Stomach (tissue), 9 donors: ENCODE results near the gene HAGH. TPM values are rescaled to one million over a fixed set of nuclear protein-coding genes. Genes with fewer than 3 reads are reported as not detected.

Experiments
- DNase-seq, 2 donors: peaks; one replicate each; pipeline versions ENCODE4 v3.0.0 to v3.0.0-alpha.2; 2013 to 2019
- H3K27ac ChIP-seq, 5 donors: fragments of 200-600 bp in 4 of 5; sonication (generic) in 4 of 5; one replicate each; pipeline ENCODE4 v1.5.1; 2013 to 2019; ENCODE audit warnings: mild to moderate bottlenecking in 1 of 5, moderate library complexity in 1 of 5
- H3K27me3 ChIP-seq, 3 donors: fragments of 200-600 bp; sonication (generic); one replicate each; pipeline ENCODE4 v1.5.1; 2017 to 2019; ENCODE audit warnings: mixed run types in 1 of 3
- H3K36me3 ChIP-seq, 4 donors: fragments of 200-600 bp; sonication (generic); 1 replicate in 3 of 4; 2 replicates in 1 of 4; pipeline ENCODE4 v1.5.1; 2016 to 2019
- H3K4me1 ChIP-seq, 4 donors: fragments of 200-600 bp; sonication (generic); one replicate each; pipeline ENCODE4 v1.5.1; 2016 to 2019
- H3K4me3 ChIP-seq, 4 donors: fragments of 200-600 bp; sonication (generic) in 3 of 4; one replicate each; pipeline ENCODE4 v1.5.1; 2016 to 2019; ENCODE audit warnings: mild to moderate bottlenecking in 1 of 4
- H3K9me3 ChIP-seq, 4 donors: fragments of 200-600 bp; sonication (generic); one replicate each; pipeline ENCODE4 v1.5.1; 2016 to 2019
- CTCF ChIP-seq, 7 experiments: fragments of 450-650 bp in 4 of 7; fragments of 200-600 bp in 3 of 7; sonication (generic) in 3 of 7; IDR thresholded peaks; one replicate each; pipeline ENCODE4 v1.5.1; 2016 to 2019; ENCODE audit warnings: antibody characterized with exemption in 7 of 7, control low read depth in 2 of 7, mild to moderate bottlenecking in 1 of 7
- EP300 ChIP-seq: sonication (generic); formaldehyde crosslinking; IDR thresholded peaks from one replicate; pipeline ENCODE4 v1.6.1; 2017; ENCODE audit warnings: antibody characterized with exemption
- POLR2A ChIP-seq, 4 donors: fragments of 450-650 bp; IDR thresholded peaks; one replicate each; pipeline ENCODE4 v1.6.1; 2016; ENCODE audit warnings: antibody characterized with exemption in 4 of 4, control low read depth in 2 of 4, mild to moderate bottlenecking in 1 of 4, moderate library complexity in 1 of 4
- POLR2AphosphoS5 ChIP-seq, 3 donors: sonication (generic); formaldehyde crosslinking; IDR thresholded peaks; one replicate each; pipeline ENCODE4 v1.6.1; 2016; ENCODE audit warnings: antibody characterized with exemption in 3 of 3
- WGBS, 5 donors: extraction: QIAGEN DNeasy Blood & Tissue Kit in 3 of 5; methylation state at CpG; one replicate each; pipeline versions ENCODE4 v1.1.5 to v1.1.7; 2013 to 2018; 5-methylcytosine and 5-hydroxymethylcytosine counted together
- intact Hi-C: fragments of 100-400 bp; cut with DNase I; formaldehyde crosslinking; loops from one replicate; pipeline ENCODE4 v1.15.1; 2023; ENCODE audit warnings: low total_unique reads
- polyA plus RNA-seq, 3 donors: library from polyadenylated mRNA; stranded (reverse); fragments of 200-250 nt; gene quantifications; one replicate each; pipeline ENCODE4 v1.2.3, GENCODE V29; 2013
- total RNA-seq, 5 donors: library from RNA; depleted of rRNA; stranded (reverse); fragments of >200 nt; gene quantifications; one replicate each; pipeline versions ENCODE4 v1.1.0 to v1.2.3, GENCODE V29; 2014 to 2016
- donor health status: healthy with polysubstance abuse.
- donor health status: Bipolar disorder and iron deficiency.
- donor health status: healthy.

The HAGH gene
- total and polyA plus RNA-seq, 8 donors: 30.3 to 119 (median 69.2) TPM

GRCh38 chr16:1817716-1818115 lies 8.9 kb downstream of the HAGH start:
- WGBS, 5 donors: 91 to 95% (median 92%) methylated on average over 14 to 17 of the region's 17 CpGs
- peaks cover 0 to 8% (median 6%) of the 10 kb centered on the region in 4 donors for H3K4me1 ChIP-seq
- TF ChIP-seq CTCF (IDR thresholded peaks at IDR 0.05) (no peak), POLR2A (IDR thresholded peaks at IDR 0.05) (no peak), EP300 (no peak), POLR2AphosphoS5 (IDR thresholded peaks at IDR 0.05) (no peak)
- H3K27me3 ChIP-seq: no peaks in the 10 kb centered on the region
- H3K36me3 ChIP-seq: peaks cover 29 to 93% (median 91%) of the 10 kb centered on the region in 4 donors
- intact Hi-C loops: no loop called here
- H3K4me3 ChIP-seq: no peak overlapping the region
- no peak for DNase-seq
- H3K9me3 ChIP-seq: no peaks in the 10 kb centered on the region
- H3K27ac ChIP-seq: no peak overlapping the region

- peaks cover 29 to 88% (median 87%) of the 10 kb centered on the region in 4 donors for H3K36me3 ChIP-seq
- TF ChIP-seq POLR2AphosphoS5 (IDR thresholded peaks at IDR 0.05) (no peak), EP300 (no peak), CTCF (IDR thresholded peaks at IDR 0.05) (no peak), POLR2A (IDR thresholded peaks at IDR 0.05) (no peak)
- DNase-seq: no peak
- 80 to 97% (median 93%) methylated on average over 6 to 9 of the region's 9 CpGs for WGBS, 5 donors
- no peaks in the 10 kb centered on the region for H3K27me3 ChIP-seq
- H3K27ac ChIP-seq: no peak overlapping the region
- intact Hi-C loops: no loop called here
- no peak overlapping the region for H3K4me3 ChIP-seq
- no peaks in the 10 kb centered on the region for H3K9me3 ChIP-seq
- H3K4me1 ChIP-seq: peaks cover 0 to 12% (median 10%) of the 10 kb centered on the region in 4 donors
Measured at GRCh38 chr16:1817276-1817589, 9.4 kb downstream of the HAGH start.

GRCh38 chr16:1816396-1817275 lies 10.0 kb downstream of the HAGH start:
- intact Hi-C loops: no loop called here
- WGBS, 5 donors: 83 to 96% (median 90%) methylated on average over 17 to 40 of the region's 40 CpGs
- H3K36me3 ChIP-seq: peaks cover 29 to 82% (median 81%) of the 10 kb centered on the region in 4 donors
- DNase-seq: no peak
- no peaks in the 10 kb centered on the region for H3K9me3 ChIP-seq
- peaks cover 0 to 15% (median 11%) of the 10 kb centered on the region in 4 donors for H3K4me1 ChIP-seq
- H3K27me3 ChIP-seq: no peaks in the 10 kb centered on the region
- no peak overlapping the region for H3K4me3 ChIP-seq
- TF ChIP-seq POLR2AphosphoS5 (IDR thresholded peaks at IDR 0.05) (no peak), CTCF (IDR thresholded peaks at IDR 0.05) (no peak)
- no peak overlapping the region for H3K27ac ChIP-seq

GRCh38 chr16:1815461-1815860 lies 11.2 kb downstream of the HAGH start:
- no peak overlapping the region for H3K4me3 ChIP-seq
- DNase-seq: no peak
- H3K4me1 ChIP-seq: peaks cover 0 to 12% (median 11%) of the 10 kb centered on the region in 4 donors
- peaks cover 18 to 80% (median 75%) of the 10 kb centered on the region in 4 donors for H3K36me3 ChIP-seq
- no peaks in the 10 kb centered on the region for H3K9me3 ChIP-seq
- 84 to 93% (median 88%) methylated on average over 11 of the region's 11 CpGs for WGBS, 5 donors
- TF ChIP-seq CTCF (IDR thresholded peaks at IDR 0.05): no peak
- TF ChIP-seq EP300: no peak
- TF ChIP-seq POLR2A (IDR thresholded peaks at IDR 0.05): no peak
- no peak for TF ChIP-seq POLR2AphosphoS5 (IDR thresholded peaks at IDR 0.05)
- H3K27me3 ChIP-seq: no peaks in the 10 kb centered on the region
- intact Hi-C loops: no loop called here
- no peak overlapping the region for H3K27ac ChIP-seq
